HepG2 (cell line): Measurements from ENCODE around the gene TUBB4B. TPM values are rescaled to one million over a fixed set of nuclear protein-coding genes. Genes with fewer than 3 reads are reported as not detected.

Experiments used
- ATRX ChIP-seq: sonication (generic); formaldehyde crosslinking; IDR thresholded peaks from 2 replicates; pipeline ENCODE4 v1.4.0; 2020; ENCODE audit warnings: missing genetic modification reagents, borderline replicate concordance
- STAT6 ChIP-seq: sonication (generic); formaldehyde crosslinking; IDR thresholded peaks from 2 replicates; pipeline ENCODE4 v1.4.0; 2020; ENCODE audit warnings: missing genetic modification reagents, mild to moderate bottlenecking, borderline replicate concordance
- ZNF12 ChIP-seq: sonication (generic); formaldehyde crosslinking; IDR thresholded peaks from 2 replicates; pipeline ENCODE4 v1.5.0; 2020; ENCODE audit warnings: missing genetic modification reagents
- ZNF136 ChIP-seq: sonication (generic); formaldehyde crosslinking; IDR thresholded peaks from 2 replicates; pipeline ENCODE4 v1.8.1; 2022; ENCODE audit warnings: low read depth, mild to moderate bottlenecking, moderate library complexity, missing genetic modification reagents
- ZNF318 ChIP-seq: sonication (generic); formaldehyde crosslinking; IDR thresholded peaks from 2 replicates; pipeline ENCODE4 v1.4.0; 2020; ENCODE audit warnings: mild to moderate bottlenecking, missing genetic modification reagents
- ZNF562 ChIP-seq: sonication (generic); formaldehyde crosslinking; IDR thresholded peaks from 2 replicates; pipeline ENCODE4 v1.8.0; 2022; ENCODE audit warnings: missing genetic modification reagents, borderline replicate concordance
- ZNF775 ChIP-seq: sonication (generic); formaldehyde crosslinking; IDR thresholded peaks from 2 replicates; pipeline ENCODE4 v1.4.0; 2020; ENCODE audit warnings: missing genetic modification reagents, mild to moderate bottlenecking, moderate library complexity, borderline replicate concordance
- ZUFSP ChIP-seq: sonication (generic); formaldehyde crosslinking; IDR thresholded peaks from 2 replicates; pipeline ENCODE4 v1.9.0; 2021; ENCODE audit warnings: missing genetic modification reagents, mild to moderate bottlenecking, borderline replicate concordance
- polyA plus RNA-seq, 8 experiments: library from polyadenylated mRNA; depleted of rRNA in 3 of 8; stranded (reverse) in 7 of 8; unstranded in 1 of 8; fragments of >200 nt; fragmentation: Illumina TruSeq in 4 of 8; extraction: Trizol in 4 of 8; gene quantifications; 2 replicates each; pipeline versions ENCODE4 v1.2.1 to v1.2.3, GENCODE V29; 2011 to 2016; ENCODE audit warnings: low read depth in 4 of 8, missing spikeins in 1 of 8, mixed read lengths in 1 of 8; ENCODE audit not compliant: insufficient read depth in 1 of 8
- total RNA-seq, 5 experiments: library from RNA; depleted of rRNA; stranded (reverse); fragments of >200 nt; fragmentation: Illumina TruSeq; extraction: Trizol; gene quantifications; 2 replicates each; pipeline ENCODE4 v1.2.3, GENCODE V29; 2016; ENCODE audit warnings: low read depth in 1 of 5

TUBB4B gene
- total and polyA plus RNA-seq, 2 of the 13 experiments (the other 11 are each of a cell fraction or from before 2014, with no cell fraction given) = 182 to 412 TPM

GRCh38 chr9:137205126-137206069 lies 35.7 kb upstream of the TUBB4B start, which contains the start of the genes NDOR1 and TMEM203 (continued):
- TF ChIP-seq STAT6 (CRISPR knock-in tag) (no peak), ZNF136 (CRISPR knock-in tag) (no peak), ZNF318 (no peak), ZNF562 (CRISPR knock-in tag) (no peak), ZNF12 (CRISPR knock-in tag) (0 out of 2 replicates have a peak, but pooled peaks have one; percentile 31), ZNF775 (CRISPR knock-in tag) (no peak), ZUFSP (CRISPR knock-in tag) (no peak), ATRX (no peak)
